Suprapubic skin (tissue), 4 donors: ENCODE results near the gene SHOC2. TPM values are rescaled to one million over a fixed set of nuclear protein-coding genes. Genes with fewer than 3 reads are reported as not detected.

Source experiments
- DNase-seq, 2 donors: peaks; one replicate each; pipeline ENCODE4 v3.0.0-alpha.2; 2019; ENCODE audit warnings: low spot score in 2 of 2
- H3K27ac ChIP-seq: fragments of 200-600 bp; sonication (generic); one replicate; pipeline ENCODE4 v1.5.1; 2019
- H3K27me3 ChIP-seq: fragments of 200-600 bp; sonication (generic); one replicate; pipeline ENCODE4 v1.5.1; 2019
- H3K36me3 ChIP-seq: fragments of 200-600 bp; sonication (generic); one replicate; pipeline ENCODE4 v1.5.1; 2019
- H3K4me1 ChIP-seq: fragments of 200-600 bp; sonication (generic); one replicate; pipeline ENCODE4 v1.5.1; 2019
- H3K4me3 ChIP-seq: fragments of 200-600 bp; sonication (generic); one replicate; pipeline ENCODE4 v1.5.1; 2019; ENCODE audit warnings: mild to moderate bottlenecking
- H3K9me3 ChIP-seq: fragments of 200-600 bp; sonication (generic); one replicate; pipeline ENCODE4 v1.5.1; 2019
- CTCF ChIP-seq, 2 donors: fragments of 200-600 bp in 1 of 2; fragments of 450-650 bp in 1 of 2; sonication (generic) in 1 of 2; IDR thresholded peaks; one replicate each; pipeline ENCODE4 v1.5.1; 2016 to 2019; ENCODE audit warnings: antibody characterized with exemption in 2 of 2, mild to moderate bottlenecking in 1 of 2, moderate library complexity in 1 of 2
- EP300 ChIP-seq: sonication (generic); formaldehyde crosslinking; IDR thresholded peaks from one replicate; pipeline ENCODE4 v1.6.1; 2017; ENCODE audit warnings: antibody characterized with exemption
- POLR2A ChIP-seq, 2 donors: fragments of 450-650 bp; IDR thresholded peaks; one replicate each; pipeline ENCODE4 v1.6.1; 2017; ENCODE audit warnings: antibody characterized with exemption in 2 of 2, mild to moderate bottlenecking in 2 of 2, moderate library complexity in 2 of 2
- POLR2AphosphoS5 ChIP-seq, 3 donors: sonication (generic); formaldehyde crosslinking; IDR thresholded peaks; one replicate each; pipeline ENCODE4 v1.6.1; 2017; ENCODE audit warnings: antibody characterized with exemption in 3 of 3
- WGBS: methylation state at CpG from one replicate; pipeline ENCODE4 v1.1.5; 2018; 5-methylcytosine and 5-hydroxymethylcytosine counted together
- total RNA-seq, 4 donors: library from RNA; depleted of rRNA; stranded (reverse); fragments of >200 nt; gene quantifications; one replicate each; pipeline ENCODE4 v1.1.0, GENCODE V29; 2016

The SHOC2 gene
- 10 to 100 TPM; 33.8 to 80.8 (median 40.8) TPM for total RNA-seq

- 0% methylated on average over 20 of the region's 61 CpGs for WGBS
- Histone ChIP-seq H3K4me3 (peak within 1 kb of the TSS; percentile 86), H3K4me1 (peaks cover 39% of the 10 kb centered on the region), H3K27ac (peak within 1 kb of the TSS; percentile 99), H3K9me3 (no peaks in the 10 kb centered on the region), H3K36me3 (no peaks in the 10 kb centered on the region), H3K27me3 (no peaks in the 10 kb centered on the region)
- TF ChIP-seq CTCF (IDR thresholded peaks at IDR 0.05) (peak in 1 of 2 donors; percentile 44), POLR2A (IDR thresholded peaks at IDR 0.05) (peak in 1 of 2 donors; percentile 54), POLR2AphosphoS5 (IDR thresholded peaks at IDR 0.05) (no peak), EP300 (no peak)
- peak; percentile 100 for DNase-seq
These were observed at the start of gene SHOC2 for GRCh38 chr10:110919349-110919931. SHOC2 (plus strand) TSS chr10:110919604; CDS start chr10:110964359, 44,755 bp downstream.

GRCh38 chr10:110870823-110871297 lies 48.5 kb upstream of the SHOC2 start:
- Histone ChIP-seq H3K27ac (peak overlapping the region; percentile 98), H3K27me3 (no peaks in the 10 kb centered on the region), H3K4me3 (peak overlapping the region; percentile 87), H3K36me3 (no peaks in the 10 kb centered on the region), H3K4me1 (peaks cover 59% of the 10 kb centered on the region), H3K9me3 (no peaks in the 10 kb centered on the region)
- TF ChIP-seq CTCF (IDR thresholded peaks at IDR 0.05) (no peak), EP300 (no peak), POLR2A (IDR thresholded peaks at IDR 0.05) (no peak), POLR2AphosphoS5 (IDR thresholded peaks at IDR 0.05) (no peak)
- 38% methylated on average over 13 of the region's 13 CpGs for WGBS
- no peak for DNase-seq

DNA sequence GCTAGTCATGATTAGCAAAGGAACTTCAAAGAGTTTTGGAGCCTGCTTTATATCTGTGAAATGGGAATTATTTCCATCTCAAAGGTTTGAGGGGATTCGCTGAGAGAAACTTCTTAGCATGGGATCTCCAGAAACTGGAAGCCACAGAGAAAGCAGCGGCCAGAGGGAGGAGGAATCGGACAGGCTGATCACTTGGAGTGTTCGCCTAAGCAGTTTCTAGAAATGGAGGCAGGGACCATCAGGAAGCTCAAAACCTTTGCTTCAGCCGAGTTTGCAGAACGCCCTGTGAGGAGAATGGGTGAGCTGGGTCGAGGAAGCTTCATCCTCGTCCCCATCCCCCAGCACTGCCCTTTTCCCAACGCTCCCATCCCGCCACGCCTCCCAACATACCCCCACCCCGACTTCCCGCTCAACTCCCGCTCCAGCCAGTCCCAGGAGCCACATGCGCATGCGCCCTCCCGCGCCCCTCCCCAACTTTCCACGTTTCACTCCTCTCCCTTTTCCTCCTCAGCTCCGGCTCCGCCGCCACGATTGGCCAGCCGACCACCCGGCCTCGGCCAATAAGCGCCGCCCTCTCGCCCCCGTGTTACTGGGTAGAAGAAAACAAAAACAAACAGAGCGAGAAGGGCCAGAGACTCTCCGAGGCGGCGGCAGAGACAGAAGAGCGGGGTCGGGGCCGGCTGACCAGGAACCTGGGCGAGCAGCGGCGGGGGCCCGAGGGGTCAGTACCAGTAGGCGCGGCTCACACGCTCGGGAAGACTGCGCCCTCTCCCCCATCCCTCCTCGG lies 47.9 kb upstream of the SHOC2 start, which contains the start of gene PDCD4:
Gene PDCD4 (plus strand): TSS at position 631 of the 787 bp plus-strand sequence. CDS start 4,100 bp downstream, outside the sequence.
- H3K9me3 ChIP-seq = no peaks in the 10 kb centered on the region
- no peaks in the 10 kb centered on the region for H3K27me3 ChIP-seq
- under 1% methylated on average over 38 of the region's 47 CpGs for WGBS
- no peak for TF ChIP-seq CTCF (IDR thresholded peaks at IDR 0.05)
- TF ChIP-seq POLR2A (IDR thresholded peaks at IDR 0.05) = peak; percentile 96 to 97
- peak; percentile 42 to 90 (median 80) for TF ChIP-seq POLR2AphosphoS5 (IDR thresholded peaks at IDR 0.05)
- TF ChIP-seq EP300 = no peak
- H3K4me1 ChIP-seq = peaks cover 57% of the 10 kb centered on the region
- H3K4me3 ChIP-seq = peak within 1 kb of the TSS; percentile 87
- DNase-seq = peak; percentile 100
- no peaks in the 10 kb centered on the region for H3K36me3 ChIP-seq
- peak within 1 kb of the TSS; percentile 98 for H3K27ac ChIP-seq

GRCh38 chr10:110872145-110872983 lies 47.0 kb upstream of the SHOC2 start:
- under 1% methylated on average over 43 of the region's 70 CpGs for WGBS
- TF ChIP-seq POLR2A (IDR thresholded peaks at IDR 0.05) (peak; percentile 40 to 43), EP300 (no peak), CTCF (IDR thresholded peaks at IDR 0.05) (no peak), POLR2AphosphoS5 (IDR thresholded peaks at IDR 0.05) (peak in 1 of 3 donors; percentile 48)
- Histone ChIP-seq H3K27me3 (no peaks in the 10 kb centered on the region), H3K27ac (peak overlapping the region; percentile 98), H3K4me1 (peaks cover 55% of the 10 kb centered on the region), H3K4me3 (peak overlapping the region; percentile 87), H3K36me3 (peaks cover 3% of the 10 kb centered on the region), H3K9me3 (no peaks in the 10 kb centered on the region)
- DNase-seq = peak; percentile 88
